ENCODE data around the gene UGT2B7. TPM values are rescaled to one million over a fixed set of nuclear protein-coding genes. Genes with fewer than 3 reads are reported as not detected.
"Not testable (repeated sequence)": the region's sequence is repeated elsewhere in the genome, so short reads cannot be mapped to it uniquely, and the experiment has no call there.

The UGT2B7 gene
- total RNA-seq (114 and 125 TPM in 2 replicates), polyA plus RNA-seq (67.7 and 90.0 TPM in 2 replicates)

GRCh38 chr4:69096111-69096656, at the start of gene UGT2B7:
UGT2B7 (plus strand) TSS chr4:69096474; CDS start chr4:69096521, 47 bp downstream.
- no peak within 1 kb of the TSS for H3K4me3 ChIP-seq
- H2AFZ ChIP-seq = peak within 1 kb of the TSS; percentile 8
- H3K9me3 ChIP-seq (ENCODE audit: low read depth) = no peaks in the 10 kb centered on the region
- no peaks in the 10 kb centered on the region for H3K9me2 ChIP-seq (replicated peaks; ENCODE audit: insufficient read depth)
- H3K4me1 ChIP-seq (ENCODE audit: insufficient read depth) = peaks cover 13% of the 10 kb centered on the region
- TF ChIP-seq CTCF (IDR thresholded peaks at IDR 0.05; ENCODE audit: poor library complexity) (no peak), EZH2phosphoT487 (IDR thresholded peaks at IDR 0.05; ENCODE audit: low read depth, severe bottlenecking, unreplicated experiment) (no peak), EZH2 (IDR thresholded peaks at IDR 0.05; ENCODE audit: borderline replicate concordance) (no peak)
- H4K20me1 ChIP-seq (ENCODE audit: insufficient read depth, poor library complexity, severe bottlenecking) = no peaks in the 10 kb centered on the region
- H3K4me2 ChIP-seq = peak within 1 kb of the TSS; percentile 53
- H3K27ac ChIP-seq = peak within 1 kb of the TSS; percentile 61
- H3K27me3 ChIP-seq = no peaks in the 10 kb centered on the region
- no peaks in the 10 kb centered on the region for H3K36me3 ChIP-seq (replicated peaks; ENCODE audit: insufficient read depth, low read depth)
- DNase-seq (ENCODE audit: low spot score) = no peak
- no peaks in the 10 kb centered on the region for H3K79me2 ChIP-seq

- Histone ChIP-seq H3K36me3 (replicated peaks; ENCODE audit: insufficient read depth, low read depth) (no peaks in the 10 kb centered on the region), H3K79me2 (no peaks in the 10 kb centered on the region), H3K27ac (no peak overlapping the region), H3K4me2 (no peak overlapping the region), H3K9me3 (ENCODE audit: low read depth) (no peaks in the 10 kb centered on the region), H3K4me3 (no peak overlapping the region), H3K4me1 (ENCODE audit: insufficient read depth) (no peaks in the 10 kb centered on the region), H4K20me1 (ENCODE audit: insufficient read depth, poor library complexity, severe bottlenecking) (no peaks in the 10 kb centered on the region), H2AFZ (no peak overlapping the region), H3K9me2 (replicated peaks; ENCODE audit: insufficient read depth) (no peaks in the 10 kb centered on the region), H3K27me3 (no peaks in the 10 kb centered on the region)
- TF ChIP-seq EZH2phosphoT487 (IDR thresholded peaks at IDR 0.05; ENCODE audit: low read depth, severe bottlenecking, unreplicated experiment) (no peak), EZH2 (IDR thresholded peaks at IDR 0.05; ENCODE audit: borderline replicate concordance) (no peak), CTCF (IDR thresholded peaks at IDR 0.05; ENCODE audit: poor library complexity) (no peak)
- no peak for DNase-seq (ENCODE audit: low spot score)
Measured at GRCh38 chr4:69049860-69050259, 46.4 kb upstream of the UGT2B7 start.

GRCh38 chr4:69050853-69051575, 45.3 kb upstream of the UGT2B7 start:
- H3K9me3 ChIP-seq (ENCODE audit: low read depth); H4K20me1 ChIP-seq (ENCODE audit: insufficient read depth, poor library complexity, severe bottlenecking); H3K9me2 ChIP-seq (replicated peaks; ENCODE audit: insufficient read depth); H3K27me3 ChIP-seq; DNase-seq (ENCODE audit: low spot score); H3K36me3 ChIP-seq (replicated peaks; ENCODE audit: insufficient read depth, low read depth); H3K4me1 ChIP-seq (ENCODE audit: insufficient read depth); H3K79me2 ChIP-seq; H3K4me2 ChIP-seq; H3K4me3 ChIP-seq: not testable (repeated sequence)
- Histone ChIP-seq H2AFZ (peak overlapping the region; percentile 21), H3K27ac (peak overlapping the region; percentile 45)
- 54% methylated on average over 12 of the region's 12 CpGs for WGBS (ENCODE audit: low lambda C conversion rate, missing lambda C conversion rate)

- Histone ChIP-seq H3K27me3 (no peaks in the 10 kb centered on the region), H4K20me1 (ENCODE audit: insufficient read depth, poor library complexity, severe bottlenecking) (no peaks in the 10 kb centered on the region), H3K27ac (peak overlapping the region; percentile 45), H3K9me3 (ENCODE audit: low read depth) (no peaks in the 10 kb centered on the region), H3K9me2 (replicated peaks; ENCODE audit: insufficient read depth) (no peaks in the 10 kb centered on the region), H3K4me3 (no peak overlapping the region), H3K36me3 (replicated peaks; ENCODE audit: insufficient read depth, low read depth) (no peaks in the 10 kb centered on the region), H2AFZ (no peak overlapping the region), H3K79me2 (no peaks in the 10 kb centered on the region), H3K4me2 (no peak overlapping the region), H3K4me1 (ENCODE audit: insufficient read depth) (no peaks in the 10 kb centered on the region)
- no peak for TF ChIP-seq EZH2phosphoT487 (IDR thresholded peaks at IDR 0.05; ENCODE audit: low read depth, severe bottlenecking, unreplicated experiment)
- TF ChIP-seq CTCF (IDR thresholded peaks at IDR 0.05; ENCODE audit: poor library complexity) = no peak
- no peak for TF ChIP-seq EZH2 (IDR thresholded peaks at IDR 0.05; ENCODE audit: borderline replicate concordance)
- 97% methylated on average over 4 of the region's 4 CpGs for WGBS (ENCODE audit: low lambda C conversion rate, missing lambda C conversion rate)
- no peak for DNase-seq (ENCODE audit: low spot score)
Measured at GRCh38 chr4:69051576-69051943, 44.7 kb upstream of the UGT2B7 start.

GRCh38 chr4:69053309-69053885, 42.9 kb upstream of the UGT2B7 start:
- not testable (repeated sequence) for DNase-seq (ENCODE audit: low spot score); H3K9me3 ChIP-seq (ENCODE audit: low read depth); H3K4me2 ChIP-seq; H3K27me3 ChIP-seq; H4K20me1 ChIP-seq (ENCODE audit: insufficient read depth, poor library complexity, severe bottlenecking); H3K4me3 ChIP-seq; H3K79me2 ChIP-seq; H2AFZ ChIP-seq; H3K36me3 ChIP-seq (replicated peaks; ENCODE audit: insufficient read depth, low read depth); H3K9me2 ChIP-seq (replicated peaks; ENCODE audit: insufficient read depth); H3K27ac ChIP-seq
- WGBS (ENCODE audit: low lambda C conversion rate, missing lambda C conversion rate) = 83% methylated on average over 7 of the region's 7 CpGs
- H3K4me1 ChIP-seq (ENCODE audit: insufficient read depth) = peaks cover 11% of the 10 kb centered on the region

- not testable (repeated sequence) for H3K36me3 ChIP-seq (replicated peaks; ENCODE audit: insufficient read depth, low read depth); DNase-seq (ENCODE audit: low spot score); H4K20me1 ChIP-seq (ENCODE audit: insufficient read depth, poor library complexity, severe bottlenecking); H3K9me3 ChIP-seq (ENCODE audit: low read depth); H3K27me3 ChIP-seq; H3K9me2 ChIP-seq (replicated peaks; ENCODE audit: insufficient read depth); H3K4me3 ChIP-seq; H3K79me2 ChIP-seq; H3K4me2 ChIP-seq
- H3K27ac ChIP-seq = peak overlapping the region; percentile 77
- peaks cover 17% of the 10 kb centered on the region for H3K4me1 ChIP-seq (ENCODE audit: insufficient read depth)
- peak overlapping the region; percentile 5 for H2AFZ ChIP-seq
- 92% methylated on average over 1 of the region's 1 CpG for WGBS (ENCODE audit: low lambda C conversion rate, missing lambda C conversion rate)
Measured at GRCh38 chr4:69054033-69054432, 42.2 kb upstream of the UGT2B7 start.

Measured in hepatocyte (in vitro differentiated cells).